CD14-positive monocyte (primary cell): ENCODE measurements around the gene HCST. TPM values are rescaled to one million over a fixed set of nuclear protein-coding genes. Genes with fewer than 3 reads are reported as not detected.

ENCODE experiments used
- DNase-seq, 3 donors: peaks; one replicate each; pipeline ENCODE4 v3.0.0-alpha.2; 2011 to 2022
- H2AFZ ChIP-seq: 2 replicates; pipeline ENCODE4 v1.6.0; 2012; ENCODE audit warnings: mild to moderate bottlenecking, low read depth, low read length, inconsistent platforms; ENCODE audit not compliant: insufficient read depth, poor library complexity, severe bottlenecking
- H3K27ac ChIP-seq, 2 donors: 1 replicate in 1 of 2; 2 replicates in 1 of 2; pipeline ENCODE4 v1.5.1; 2012 to 2013; ENCODE audit warnings: low read length in 2 of 2, control low read depth in 1 of 2, inconsistent platforms in 1 of 2, low read depth in 1 of 2, mild to moderate bottlenecking in 1 of 2
- H3K27me3 ChIP-seq, 2 donors: one replicate each; pipeline versions ENCODE4 v1.6.0 to v1.6.1; 2011 to 2013; ENCODE audit warnings: low read length in 2 of 2; ENCODE audit not compliant: control insufficient read depth in 2 of 2, insufficient read depth in 2 of 2
- H3K36me3 ChIP-seq, 2 donors: replicated peaks in 1 of 2; 1 replicate in 1 of 2; 2 replicates in 1 of 2; pipeline versions ENCODE4 v1.5.1 to v1.6.1; 2012 to 2013; ENCODE audit warnings: low read length in 2 of 2, control low read depth in 1 of 2, inconsistent platforms in 1 of 2, mild to moderate bottlenecking in 1 of 2; ENCODE audit not compliant: insufficient read depth in 2 of 2, control insufficient read depth in 1 of 2
- H3K4me1 ChIP-seq, 2 donors: 1 replicate in 1 of 2; 2 replicates in 1 of 2; pipeline versions ENCODE4 v1.5.1 to v1.6.1; 2012 to 2013; ENCODE audit warnings: low read length in 2 of 2, control low read depth in 1 of 2, inconsistent platforms in 1 of 2, mild to moderate bottlenecking in 1 of 2, moderate library complexity in 1 of 2; ENCODE audit not compliant: insufficient read depth in 2 of 2, control insufficient read depth in 1 of 2
- H3K4me2 ChIP-seq: replicated peaks from 2 replicates; pipeline ENCODE3; 2012; ENCODE audit warnings: low read length, moderate library complexity, mild to moderate bottlenecking; ENCODE audit not compliant: poor library complexity, severe bottlenecking; ENCODE audit errors: extremely low read depth
- H3K4me3 ChIP-seq, 3 experiments: fragments of 200-600 bp in 1 of 3; sonication (generic) in 1 of 3; replicated peaks in 1 of 3; 1 replicate in 2 of 3; 2 replicates in 1 of 3; pipeline ENCODE4 v1.5.1; 2011 to 2013; ENCODE audit warnings: low read length in 3 of 3, mild to moderate bottlenecking in 3 of 3, control low read depth in 2 of 3, low read depth in 2 of 3, inconsistent platforms in 1 of 3, moderate library complexity in 1 of 3
- H3K79me2 ChIP-seq: 2 replicates; pipeline ENCODE4 v1.6.0; 2012; ENCODE audit warnings: mild to moderate bottlenecking, control low read depth, inconsistent platforms, low read length, moderate library complexity; ENCODE audit not compliant: insufficient read depth
- H3K9ac ChIP-seq: 2 replicates; pipeline ENCODE4 v1.6.0; 2017; ENCODE audit warnings: low read length, mild to moderate bottlenecking; ENCODE audit not compliant: insufficient read depth, poor library complexity, severe bottlenecking
- H3K9me3 ChIP-seq, 2 donors: replicated peaks in 1 of 2; 1 replicate in 1 of 2; 2 replicates in 1 of 2; pipeline versions ENCODE4 v1.5.1 to v1.6.1; 2012 to 2013; ENCODE audit warnings: low read length in 2 of 2, control low read depth in 1 of 2; ENCODE audit not compliant: control insufficient read depth in 1 of 2, insufficient read depth in 1 of 2
- H4K20me1 ChIP-seq: 2 replicates; pipeline ENCODE4 v1.6.0; 2012; ENCODE audit warnings: mild to moderate bottlenecking, low read length, control low read depth, moderate library complexity; ENCODE audit not compliant: insufficient read depth
- H3K27ac Mint-ChIP-seq, 7 donors: one replicate each; pipeline ENCODE4 v1.8.0; 2020; ENCODE audit warnings: mild to moderate bottlenecking in 7 of 7, mixed read lengths in 7 of 7, moderate library complexity in 6 of 7, inconsistent platforms in 2 of 7
- H3K27me3 Mint-ChIP-seq, 3 donors: one replicate each; pipeline ENCODE4 v1.8.0; 2021 to 2022; ENCODE audit warnings: low read depth in 3 of 3, mild to moderate bottlenecking in 3 of 3, mixed read lengths in 3 of 3, moderate library complexity in 3 of 3, inconsistent platforms in 1 of 3
- H3K36me3 Mint-ChIP-seq, 2 donors: one replicate each; pipeline ENCODE4 v1.8.0; 2020; ENCODE audit warnings: mixed read lengths in 2 of 2, inconsistent platforms in 1 of 2, mild to moderate bottlenecking in 1 of 2
- H3K4me1 Mint-ChIP-seq: one replicate; pipeline ENCODE4 v1.8.0; 2020; ENCODE audit warnings: mild to moderate bottlenecking, mixed read lengths
- H3K4me3 Mint-ChIP-seq, 2 donors: one replicate each; pipeline ENCODE4 v1.8.0; 2020; ENCODE audit warnings: mild to moderate bottlenecking in 2 of 2, mixed read lengths in 2 of 2, moderate library complexity in 1 of 2
- H3K9me3 Mint-ChIP-seq, 7 donors: one replicate each; pipeline ENCODE4 v1.8.0; 2020 to 2022; ENCODE audit warnings: mixed read lengths in 7 of 7, mild to moderate bottlenecking in 6 of 7, moderate library complexity in 6 of 7, inconsistent platforms in 2 of 7
- WGBS: methylation state at CpG from one replicate; pipeline ENCODE4 v1.1.5; 2013; ENCODE audit warnings: missing lambda C conversion rate; ENCODE audit not compliant: insufficient coverage; 5-methylcytosine and 5-hydroxymethylcytosine counted together
- intact Hi-C, 2 donors: fragments of 100-400 bp; cut with micrococcal nuclease; formaldehyde crosslinking; loops; one replicate each; pipeline versions ENCODE4 v1.15.0 to v1.15.1; 2023
- polyA plus RNA-seq, 3 donors: library from polyadenylated mRNA; depleted of rRNA in 1 of 3; unstranded in 2 of 3; stranded (reverse) in 1 of 3; fragments of 300-500 nt in 2 of 3; fragments of >200 nt in 1 of 3; fragmentation: Illumina TruSeq in 2 of 3; gene quantifications; 1 replicate in 2 of 3; 2 replicates in 1 of 3; pipeline ENCODE4 v1.2.3, GENCODE V29; 2012 to 2021
- TF ChIP-seq, protein P1 (sequence below): fragments of 200-600 bp; IDR thresholded peaks from one replicate; pipeline ENCODE4 v1.8.0; 2022; ENCODE audit warnings: antibody characterized with exemption, mild to moderate bottlenecking

The HCST gene
- polyA plus RNA-seq, 3 donors, result 264 to 829 (median 594) TPM

DNA sequence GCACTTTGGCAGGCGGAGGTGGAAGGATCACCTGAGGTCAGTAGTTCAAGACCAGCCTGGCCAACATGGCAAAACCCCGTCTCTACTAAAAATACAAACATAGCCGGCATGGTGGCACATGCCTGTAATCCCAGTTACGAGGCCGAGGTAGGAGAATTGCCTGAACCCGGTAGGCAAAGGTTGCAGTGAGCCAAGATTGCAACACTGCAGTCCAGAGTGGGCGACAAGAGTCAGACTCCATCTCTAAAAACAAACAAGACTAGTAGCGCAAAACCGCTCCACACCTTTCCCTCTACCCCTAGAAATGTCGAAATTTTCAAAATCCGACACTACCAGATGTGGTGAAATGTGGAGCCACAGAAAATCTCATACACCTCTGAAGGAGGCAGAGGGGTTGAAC lies 17.0 kb downstream of the HCST start:
- H3K4me1 Mint-ChIP-seq, result peaks cover 23% of the 10 kb centered on the region
- H3K4me2 ChIP-seq, result no peak overlapping the region
- H3K27ac Mint-ChIP-seq, result no peak overlapping the region
- no peaks in the 10 kb centered on the region for H3K9me3 ChIP-seq
- H3K27me3 ChIP-seq, result no peaks in the 10 kb centered on the region
- no peaks in the 10 kb centered on the region for H3K79me2 ChIP-seq
- no peaks in the 10 kb centered on the region for H4K20me1 ChIP-seq
- H3K36me3 Mint-ChIP-seq, result no peaks in the 10 kb centered on the region
- H3K27ac ChIP-seq, result no peak overlapping the region
- peaks cover 16 to 22% of the 10 kb centered on the region in 2 donors for H3K4me1 ChIP-seq
- H3K4me3 ChIP-seq, result no peak overlapping the region
- no peak overlapping the region for H2AFZ ChIP-seq
- peaks cover 0 to 7% (median 0%) of the 10 kb centered on the region in 3 donors for H3K27me3 Mint-ChIP-seq
- H3K9me3 Mint-ChIP-seq, result peaks cover 0 to 2% (median 0%) of the 10 kb centered on the region in 7 donors
- DNase-seq, result no peak
- intact Hi-C loops, result no loop called here
- no peaks in the 10 kb centered on the region for H3K36me3 ChIP-seq
- TF ChIP-seq, protein P1, sequence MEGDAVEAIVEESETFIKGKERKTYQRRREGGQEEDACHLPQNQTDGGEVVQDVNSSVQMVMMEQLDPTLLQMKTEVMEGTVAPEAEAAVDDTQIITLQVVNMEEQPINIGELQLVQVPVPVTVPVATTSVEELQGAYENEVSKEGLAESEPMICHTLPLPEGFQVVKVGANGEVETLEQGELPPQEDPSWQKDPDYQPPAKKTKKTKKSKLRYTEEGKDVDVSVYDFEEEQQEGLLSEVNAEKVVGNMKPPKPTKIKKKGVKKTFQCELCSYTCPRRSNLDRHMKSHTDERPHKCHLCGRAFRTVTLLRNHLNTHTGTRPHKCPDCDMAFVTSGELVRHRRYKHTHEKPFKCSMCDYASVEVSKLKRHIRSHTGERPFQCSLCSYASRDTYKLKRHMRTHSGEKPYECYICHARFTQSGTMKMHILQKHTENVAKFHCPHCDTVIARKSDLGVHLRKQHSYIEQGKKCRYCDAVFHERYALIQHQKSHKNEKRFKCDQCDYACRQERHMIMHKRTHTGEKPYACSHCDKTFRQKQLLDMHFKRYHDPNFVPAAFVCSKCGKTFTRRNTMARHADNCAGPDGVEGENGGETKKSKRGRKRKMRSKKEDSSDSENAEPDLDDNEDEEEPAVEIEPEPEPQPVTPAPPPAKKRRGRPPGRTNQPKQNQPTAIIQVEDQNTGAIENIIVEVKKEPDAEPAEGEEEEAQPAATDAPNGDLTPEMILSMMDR, result no peak
- no peak overlapping the region for H3K9ac ChIP-seq
- 98% methylated on average over 7 of the region's 11 CpGs for WGBS
- H3K4me3 Mint-ChIP-seq, result no peak overlapping the region

DNA sequence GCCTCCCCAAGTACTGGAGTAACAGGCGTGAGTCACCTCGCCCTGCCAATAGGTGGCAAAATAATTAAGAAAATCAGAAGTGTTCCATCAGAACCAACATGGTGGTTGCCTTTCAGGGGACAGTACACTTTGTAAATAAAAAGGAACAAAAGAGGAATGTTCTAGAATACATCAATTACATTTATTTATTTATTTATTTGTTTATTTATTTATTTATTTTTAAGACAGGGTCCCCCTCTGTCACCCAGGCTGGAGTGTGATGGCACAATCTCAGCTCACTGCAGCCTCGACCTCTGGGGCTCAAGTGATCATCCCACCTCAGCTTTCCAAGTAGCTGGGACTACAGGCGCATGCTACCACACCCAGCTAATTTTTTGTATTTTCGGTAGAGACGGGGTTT lies 18.7 kb downstream of the HCST start:
- Histone ChIP-seq H3K4me2 (no peak overlapping the region), H3K36me3 (no peaks in the 10 kb centered on the region), H3K27me3 (no peaks in the 10 kb centered on the region), H3K4me3 (no peak overlapping the region), H3K4me1 (peaks cover under 1 to 5% of the 10 kb centered on the region in 2 donors), H3K79me2 (no peaks in the 10 kb centered on the region), H3K9me3 (peaks cover 6 to 9% of the 10 kb centered on the region in 2 donors), H2AFZ (no peak overlapping the region), H3K9ac (no peak overlapping the region), H3K27ac (no peak overlapping the region), H4K20me1 (no peaks in the 10 kb centered on the region)
- TF ChIP-seq, protein P1, result no peak
- Mint-ChIP-seq H3K36me3 (peaks cover 6 to 10% of the 10 kb centered on the region in 2 donors), H3K27ac (no peak overlapping the region), H3K4me3 (no peak overlapping the region), H3K4me1 (peaks cover 10% of the 10 kb centered on the region), H3K9me3 (peaks cover 7 to 13% (median 9%) of the 10 kb centered on the region in 7 donors), H3K27me3 (peaks cover 0 to 3% (median 0%) of the 10 kb centered on the region in 3 donors)
- no peak for DNase-seq
- no CpG with 5 or more reads among the region's 6 CpGs for WGBS
- intact Hi-C loops, result no loop called here
